Prostate gland (tissue), 2 donors: ENCODE measurements around the gene ADARB2.

ENCODE experiments used
- POLR2A ChIP-seq: fragments of 450-650 bp; IDR thresholded peaks from one replicate; pipeline ENCODE4 v1.6.1; 2016; ENCODE audit warnings: antibody characterized with exemption, mild to moderate bottlenecking
- POLR2AphosphoS5 ChIP-seq: sonication (generic); formaldehyde crosslinking; IDR thresholded peaks from one replicate; pipeline ENCODE4 v1.6.1; 2017; ENCODE audit warnings: antibody characterized with exemption
- TF ChIP-seq, protein P1 (sequence below), 4 experiments: fragments of 200-600 bp in 2 of 4; fragments of 450-650 bp in 2 of 4; sonication (generic) in 2 of 4; IDR thresholded peaks; 1 replicate in 3 of 4; 2 replicates in 1 of 4; pipeline ENCODE4 v1.5.1; 2016 to 2019; ENCODE audit warnings: antibody characterized with exemption in 4 of 4, mild to moderate bottlenecking in 2 of 4, moderate library complexity in 2 of 4

DNA sequence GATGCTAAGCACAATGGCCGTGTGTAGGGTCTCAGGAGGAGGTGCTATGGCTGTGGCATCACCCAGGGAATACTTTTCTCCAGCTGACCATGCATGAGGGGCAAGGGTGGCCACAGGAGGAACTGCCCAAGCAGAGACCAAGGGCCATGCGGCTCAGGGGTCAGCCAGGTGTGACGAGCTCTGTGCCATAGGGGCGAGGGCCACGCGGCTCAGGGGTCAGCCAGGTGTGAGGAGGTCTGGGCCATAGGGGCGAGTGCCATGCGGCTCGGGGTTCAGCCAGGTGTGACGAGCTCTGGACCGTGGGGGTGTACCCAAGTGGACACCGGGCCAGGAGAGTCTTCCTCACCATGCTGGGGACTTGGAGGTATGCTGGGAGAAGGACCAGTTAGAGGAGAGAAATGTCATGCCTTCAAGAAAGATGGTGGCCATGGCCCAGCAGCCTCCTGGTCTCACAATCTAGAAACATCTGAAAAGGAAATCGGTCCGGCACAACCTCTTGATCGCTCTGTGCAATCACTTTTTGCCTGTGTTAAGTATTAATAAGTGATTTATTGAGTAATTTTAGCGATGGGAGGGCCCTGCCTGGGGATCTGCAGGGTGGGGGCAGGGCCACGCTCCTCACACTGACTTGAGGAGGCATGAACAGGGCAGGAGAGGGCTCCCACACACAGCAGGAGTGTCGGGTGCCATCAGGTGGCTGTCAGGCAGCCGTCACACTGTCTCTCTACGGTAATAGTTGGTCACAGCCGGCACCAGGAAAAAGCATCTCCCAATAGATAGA, 265.0 kb downstream of the ADARB2 start:
- TF ChIP-seq, protein P1, sequence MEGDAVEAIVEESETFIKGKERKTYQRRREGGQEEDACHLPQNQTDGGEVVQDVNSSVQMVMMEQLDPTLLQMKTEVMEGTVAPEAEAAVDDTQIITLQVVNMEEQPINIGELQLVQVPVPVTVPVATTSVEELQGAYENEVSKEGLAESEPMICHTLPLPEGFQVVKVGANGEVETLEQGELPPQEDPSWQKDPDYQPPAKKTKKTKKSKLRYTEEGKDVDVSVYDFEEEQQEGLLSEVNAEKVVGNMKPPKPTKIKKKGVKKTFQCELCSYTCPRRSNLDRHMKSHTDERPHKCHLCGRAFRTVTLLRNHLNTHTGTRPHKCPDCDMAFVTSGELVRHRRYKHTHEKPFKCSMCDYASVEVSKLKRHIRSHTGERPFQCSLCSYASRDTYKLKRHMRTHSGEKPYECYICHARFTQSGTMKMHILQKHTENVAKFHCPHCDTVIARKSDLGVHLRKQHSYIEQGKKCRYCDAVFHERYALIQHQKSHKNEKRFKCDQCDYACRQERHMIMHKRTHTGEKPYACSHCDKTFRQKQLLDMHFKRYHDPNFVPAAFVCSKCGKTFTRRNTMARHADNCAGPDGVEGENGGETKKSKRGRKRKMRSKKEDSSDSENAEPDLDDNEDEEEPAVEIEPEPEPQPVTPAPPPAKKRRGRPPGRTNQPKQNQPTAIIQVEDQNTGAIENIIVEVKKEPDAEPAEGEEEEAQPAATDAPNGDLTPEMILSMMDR (IDR thresholded peaks at IDR 0.05): no peak
- TF ChIP-seq POLR2A: no peak
- no peak for TF ChIP-seq POLR2AphosphoS5
